PC-3 (cell line): ENCODE results near the gene MKI67.

Experiments used
- EZH2 ChIP-seq: fragments of 300-600 bp; sonication (generic); IDR thresholded peaks from one replicate; pipeline ENCODE4 v1.6.1; 2017; ENCODE audit warnings: antibody characterized with exemption, mild to moderate bottlenecking, low read length; ENCODE audit not compliant: unreplicated experiment
- EZH2phosphoT487 ChIP-seq: fragments of 300-600 bp; sonication (generic); IDR thresholded peaks from 2 replicates; pipeline ENCODE4 v1.6.1; 2018; ENCODE audit warnings: mild to moderate bottlenecking, antibody characterized with exemption, low read length, borderline replicate concordance
- TF ChIP-seq, protein P1 (sequence below): fragments of 300-600 bp; sonication (generic); conservative IDR thresholded peaks from 2 replicates; pipeline ENCODE4 v1.5.1; 2017; ENCODE audit warnings: antibody characterized with exemption, low read depth, mild to moderate bottlenecking, low read length

DNA sequence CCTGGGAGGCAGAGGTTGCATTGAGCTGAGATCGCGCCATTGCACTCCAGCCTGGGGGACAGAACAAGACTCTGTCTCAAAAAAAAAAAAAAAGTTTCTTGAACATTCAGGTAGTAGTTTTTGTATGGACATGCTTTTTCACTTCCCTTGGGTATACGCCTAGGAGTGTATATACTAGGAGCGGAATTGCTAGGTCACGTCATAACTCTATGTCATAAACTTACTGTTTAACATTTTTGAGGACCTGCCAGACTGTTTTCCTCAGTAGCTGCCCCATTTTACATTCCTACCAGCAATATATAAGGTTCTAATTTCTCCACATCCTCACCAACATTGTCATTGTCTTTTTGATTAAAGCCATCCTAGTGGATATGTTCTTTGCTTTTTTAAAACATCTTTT, 51.6 kb downstream of the MKI67 start:
- TF ChIP-seq, protein P1, sequence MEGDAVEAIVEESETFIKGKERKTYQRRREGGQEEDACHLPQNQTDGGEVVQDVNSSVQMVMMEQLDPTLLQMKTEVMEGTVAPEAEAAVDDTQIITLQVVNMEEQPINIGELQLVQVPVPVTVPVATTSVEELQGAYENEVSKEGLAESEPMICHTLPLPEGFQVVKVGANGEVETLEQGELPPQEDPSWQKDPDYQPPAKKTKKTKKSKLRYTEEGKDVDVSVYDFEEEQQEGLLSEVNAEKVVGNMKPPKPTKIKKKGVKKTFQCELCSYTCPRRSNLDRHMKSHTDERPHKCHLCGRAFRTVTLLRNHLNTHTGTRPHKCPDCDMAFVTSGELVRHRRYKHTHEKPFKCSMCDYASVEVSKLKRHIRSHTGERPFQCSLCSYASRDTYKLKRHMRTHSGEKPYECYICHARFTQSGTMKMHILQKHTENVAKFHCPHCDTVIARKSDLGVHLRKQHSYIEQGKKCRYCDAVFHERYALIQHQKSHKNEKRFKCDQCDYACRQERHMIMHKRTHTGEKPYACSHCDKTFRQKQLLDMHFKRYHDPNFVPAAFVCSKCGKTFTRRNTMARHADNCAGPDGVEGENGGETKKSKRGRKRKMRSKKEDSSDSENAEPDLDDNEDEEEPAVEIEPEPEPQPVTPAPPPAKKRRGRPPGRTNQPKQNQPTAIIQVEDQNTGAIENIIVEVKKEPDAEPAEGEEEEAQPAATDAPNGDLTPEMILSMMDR, result no peak
- TF ChIP-seq EZH2 (no peak), EZH2phosphoT487 (no peak)
